OCI-LY1 (cell line): ENCODE data around the gene CEP85L.

Experiments used
- CTCF ChIP-seq: fragments of 200-600 bp; sonication (generic), shearing (Covaris generic); IDR thresholded peaks from 2 replicates; pipeline ENCODE4 v1.5.1; 2017; ENCODE audit warnings: mild to moderate bottlenecking, antibody characterized with exemption, low read length, moderate library complexity, mixed read lengths
- EZH2 ChIP-seq: fragments of 200-600 bp; sonication (generic), shearing (Covaris generic); IDR thresholded peaks from 2 replicates; pipeline ENCODE4 v1.8.0; 2017; ENCODE audit warnings: borderline replicate concordance, mixed run types, mild to moderate bottlenecking, antibody characterized with exemption, low read length, moderate library complexity, mixed read lengths

GRCh38 chr6:118467181-118467580 lies 184.2 kb downstream of the CEP85L start:
- TF ChIP-seq CTCF (no peak), EZH2 (no peak)
